Left ventricle myocardium superior (tissue), 1 donor: Measurements from ENCODE around the gene INTS14. TPM values are rescaled to one million over a fixed set of nuclear protein-coding genes. Genes with fewer than 3 reads are reported as not detected.
"Not testable (repeated sequence)": the region's sequence is repeated elsewhere in the genome, so short reads cannot be mapped to it uniquely, and the experiment has no call there.

Source experiments
- ATAC-seq: fragments of 200-7000 bp; cut with Tn5 transposase; one replicate; pipeline ENCODE4 v1.9.1; 2020; ENCODE audit warnings: mild to moderate bottlenecking, moderate library complexity
- DNase-seq: peaks from one replicate; pipeline ENCODE4 v3.0.0-alpha.2; 2020
- intact Hi-C: fragments of 100-400 bp; cut with micrococcal nuclease; formaldehyde crosslinking; loops from one replicate; pipeline ENCODE4 v1.11.0; 2022
- total RNA-seq: library from RNA; stranded (reverse); fragmentation: NEBNext Ultra II Directional; extraction: Animal tissue kit (Norgen Biotek cat#: 25700); gene quantifications from one replicate; pipeline ENCODE4 v1.2.1, GENCODE V29; 2021
- donor health status: DM: no; HTN: yes; CAD: no; lungs with severe emphysema.

Gene INTS14
- total RNA-seq, 1 donor from 2014 or later = 10.3 TPM

GRCh38 chr15:65587094-65587493 is 23.8 kb downstream of the INTS14 start:
- intact Hi-C loops = no loop called here
- DNase-seq = no peak
- ATAC-seq = no peak

GRCh38 chr15:65584241-65584640 is 26.7 kb downstream of the INTS14 start:
- intact Hi-C loops = no loop called here
- DNase-seq (no peak), ATAC-seq (no peak)

- DNase-seq (no peak), ATAC-seq (no peak)
- intact Hi-C loops = no loop called here
Measured at GRCh38 chr15:65583701-65584100, 27.2 kb downstream of the INTS14 start.

- DNase-seq (no peak), ATAC-seq (no peak)
- intact Hi-C loops = no loop called here
Measured at GRCh38 chr15:65580287-65580686, 30.6 kb downstream of the INTS14 start.

GRCh38 chr15:65579762-65580161 is 31.2 kb downstream of the INTS14 start:
- ATAC-seq (no peak), DNase-seq (no peak)
- intact Hi-C loops = no loop called here

GRCh38 chr15:65578904-65579728 is 31.8 kb downstream of the INTS14 start:
- ATAC-seq (no peak), DNase-seq (no peak)
- intact Hi-C loops = no loop called here

GRCh38 chr15:65577129-65577996 is 33.6 kb downstream of the INTS14 start:
- intact Hi-C loops = no loop called here
- ATAC-seq (no peak), DNase-seq (no peak)

GRCh38 chr15:65576664-65577063 is 34.3 kb downstream of the INTS14 start:
- intact Hi-C loops = no loop called here
- ATAC-seq (no peak), DNase-seq (no peak)

- no peak for DNase-seq
- intact Hi-C loops = no loop called here
- no peak for ATAC-seq
Measured at GRCh38 chr15:65571971-65572370, 39.0 kb downstream of the INTS14 start.

GRCh38 chr15:65569728-65570127 is 41.2 kb downstream of the INTS14 start:
- DNase-seq = no peak
- ATAC-seq = no peak
- intact Hi-C loops = no loop called here

- intact Hi-C loops = no loop called here
- ATAC-seq = no peak
- no peak for DNase-seq
Measured at GRCh38 chr15:65561934-65562333, 49.0 kb downstream of the INTS14 start.

GRCh38 chr15:65559941-65560340 is 51.0 kb downstream of the INTS14 start:
- ATAC-seq (no peak), DNase-seq (no peak)
- intact Hi-C loops = no loop called here

GRCh38 chr15:65558997-65559760 is 51.8 kb downstream of the INTS14 start:
- intact Hi-C loops = no loop called here
- DNase-seq (no peak), ATAC-seq (no peak)

GRCh38 chr15:65558336-65558735 is 52.6 kb downstream of the INTS14 start:
- no peak for ATAC-seq
- no peak for DNase-seq
- intact Hi-C loops = no loop called here

- ATAC-seq = no peak
- DNase-seq = no peak
- intact Hi-C loops = no loop called here
Measured at GRCh38 chr15:65556622-65557021, 54.3 kb downstream of the INTS14 start.

- intact Hi-C loops = no loop called here
- DNase-seq = no peak
- ATAC-seq = no peak
Measured at GRCh38 chr15:65553691-65554090, 57.2 kb downstream of the INTS14 start.

- ATAC-seq, DNase-seq, intact Hi-C loops: not testable (repeated sequence)
Measured at GRCh38 chr15:65552851-65553250, 58.1 kb downstream of the INTS14 start.

GRCh38 chr15:65551183-65551582 is 59.7 kb downstream of the INTS14 start:
- no peak for DNase-seq
- ATAC-seq = no peak
- intact Hi-C loops = no loop called here

- no peak for ATAC-seq
- DNase-seq = no peak
- intact Hi-C loops = no loop called here
Measured at GRCh38 chr15:65550681-65551098, 60.2 kb downstream of the INTS14 start.

GRCh38 chr15:65549288-65549687 is 61.6 kb downstream of the INTS14 start:
- DNase-seq, intact Hi-C loops, ATAC-seq: not testable (repeated sequence)
